ENCODE measurements around the gene SLC22A4.
A peak's percentile ranks its signal among the peaks of the same experiment; 100 is the strongest.

Gene SLC22A4

GRCh38 chr5:132274050-132274792 is 20.0 kb upstream of the SLC22A4 start:
- DNase-seq (ENCODE audit: low read depth in 2 of 2, low spot score in 1 of 2): no peak

- no peak for DNase-seq (ENCODE audit: low read depth in 2 of 2, low spot score in 1 of 2)
These were observed 18.6 kb upstream of the SLC22A4 start for GRCh38 chr5:132275367-132276220.

GRCh38 chr5:132277256-132277655 is 16.9 kb upstream of the SLC22A4 start:
- no peak for DNase-seq (ENCODE audit: low read depth in 2 of 2, low spot score in 1 of 2)

GRCh38 chr5:132277971-132278853 is 16.0 kb upstream of the SLC22A4 start:
- DNase-seq (ENCODE audit: low read depth in 2 of 2, low spot score in 1 of 2): no peak

GRCh38 chr5:132279801-132280200 is 14.4 kb upstream of the SLC22A4 start:
- DNase-seq (ENCODE audit: low read depth in 2 of 2, low spot score in 1 of 2): no peak

- no peak for DNase-seq (ENCODE audit: low read depth in 2 of 2, low spot score in 1 of 2)
These were observed 13.6 kb upstream of the SLC22A4 start for GRCh38 chr5:132280371-132281240.

- no peak for DNase-seq (ENCODE audit: low read depth in 2 of 2, low spot score in 1 of 2)
These were observed 12.2 kb upstream of the SLC22A4 start for GRCh38 chr5:132281856-132282614.

GRCh38 chr5:132283423-132284043 is 10.7 kb upstream of the SLC22A4 start:
- no peak for DNase-seq (ENCODE audit: low read depth in 2 of 2, low spot score in 1 of 2)

- no peak for DNase-seq (ENCODE audit: low read depth in 2 of 2, low spot score in 1 of 2)
These were observed 5.1 kb upstream of the SLC22A4 start for GRCh38 chr5:132289097-132289496.

GRCh38 chr5:132291026-132291425 is 3.2 kb upstream of the SLC22A4 start:
- DNase-seq (ENCODE audit: low read depth in 2 of 2, low spot score in 1 of 2): no peak

GRCh38 chr5:132293066-132293991 is 865 bp upstream of the SLC22A4 start:
- DNase-seq (ENCODE audit: low read depth in 2 of 2, low spot score in 1 of 2): peak; percentile 35 to 43

GRCh38 chr5:132294728-132295504 is 722 bp downstream of the SLC22A4 start:
- peak; percentile 31 to 54 for DNase-seq (ENCODE audit: low read depth in 2 of 2, low spot score in 1 of 2)

- DNase-seq (ENCODE audit: low read depth in 2 of 2, low spot score in 1 of 2): no peak
These were observed 1.6 kb downstream of the SLC22A4 start for GRCh38 chr5:132295505-132296411.

- DNase-seq (ENCODE audit: low read depth in 2 of 2, low spot score in 1 of 2): no peak
These were observed 2.3 kb downstream of the SLC22A4 start for GRCh38 chr5:132296412-132297016.

- DNase-seq (ENCODE audit: low read depth in 2 of 2, low spot score in 1 of 2): no peak
These were observed 3.2 kb downstream of the SLC22A4 start for GRCh38 chr5:132297211-132297940.

Data from stimulated activated CD8-positive, alpha-beta memory T cell treated with anti-CD3 and anti-CD28 coated beads, Interleukin-4, amount 100 ng/mL, for 1 hour (primary cell).